Measurements from ENCODE around the gene PDX1.

- TF ChIP-seq POLR2A (IDR thresholded peaks at IDR 0.05; ENCODE audit: low read depth, low read length), result no peak
- no peak for TF ChIP-seq POU2F2 (IDR thresholded peaks at IDR 0.05; ENCODE audit: low read depth, low read length)
- no peak for TF ChIP-seq TAF1 (IDR thresholded peaks at IDR 0.05; ENCODE audit: low read depth, low read length)
These were observed 43.2 kb downstream of the PDX1 start for GRCh38 chr13:27962982-27963381.
